Esophagus (tissue), 2 donors: ENCODE measurements around the gene KIAA1328. TPM values are rescaled to one million over a fixed set of nuclear protein-coding genes. Genes with fewer than 3 reads are reported as not detected.

Experiments used
- H3K27ac ChIP-seq, 2 donors: one replicate each; pipeline ENCODE4 v1.5.1; 2013; ENCODE audit warnings: low read depth in 2 of 2, mild to moderate bottlenecking in 2 of 2, inconsistent platforms in 1 of 2, low read length in 1 of 2, moderate library complexity in 1 of 2
- H3K27me3 ChIP-seq, 2 donors: one replicate each; pipeline ENCODE4 v1.6.1; 2013; ENCODE audit warnings: low read length in 2 of 2, control low read depth in 1 of 2, mild to moderate bottlenecking in 1 of 2; ENCODE audit not compliant: insufficient read depth in 2 of 2, control insufficient read depth in 1 of 2
- H3K36me3 ChIP-seq, 2 donors: one replicate each; pipeline ENCODE4 v1.6.1; 2013; ENCODE audit warnings: low read length in 1 of 2; ENCODE audit not compliant: control insufficient read depth in 2 of 2, insufficient read depth in 2 of 2
- H3K4me1 ChIP-seq, 2 donors: one replicate each; pipeline ENCODE4 v1.6.1; 2013; ENCODE audit warnings: low read length in 1 of 2; ENCODE audit not compliant: control insufficient read depth in 2 of 2, insufficient read depth in 2 of 2
- H3K4me3 ChIP-seq, 2 donors: one replicate each; pipeline ENCODE4 v1.5.1; 2013; ENCODE audit warnings: low read length in 2 of 2, mild to moderate bottlenecking in 2 of 2, low read depth in 1 of 2, moderate library complexity in 1 of 2
- H3K9me3 ChIP-seq, 2 donors: one replicate each; pipeline ENCODE4 v1.6.1; 2013; ENCODE audit warnings: mild to moderate bottlenecking in 2 of 2, low read depth in 1 of 2, low read length in 1 of 2, moderate library complexity in 1 of 2; ENCODE audit not compliant: control insufficient read depth in 2 of 2, insufficient read depth in 1 of 2
- WGBS, 2 donors: extraction: QIAGEN DNeasy Blood & Tissue Kit; methylation state at CpG; one replicate each; pipeline ENCODE4 v1.1.7; 2013; 5-methylcytosine and 5-hydroxymethylcytosine counted together
- polyA plus RNA-seq, 2 donors: library from polyadenylated mRNA; stranded (reverse); fragments of 200-250 nt; gene quantifications; one replicate each; pipeline ENCODE4 v1.2.3, GENCODE V29; 2013
- donor health status: healthy with polysubstance abuse.
- donor health status: Bipolar disorder and iron deficiency.

Gene KIAA1328
- polyA plus RNA-seq, 2 donors = 1.9 to 2.6 TPM

- Histone ChIP-seq H3K4me1 (peaks cover 3 to 5% of the 10 kb centered on the region in 2 donors), H3K27ac (no peak overlapping the region), H3K4me3 (no peak overlapping the region), H3K9me3 (no peaks in the 10 kb centered on the region), H3K27me3 (no peaks in the 10 kb centered on the region), H3K36me3 (no peaks in the 10 kb centered on the region)
- WGBS, 2 donors = 47 to 51% methylated on average over 11 of the region's 11 CpGs
These were observed 429.9 kb downstream of the KIAA1328 start for GRCh38 chr18:37258819-37259218.

DNA sequence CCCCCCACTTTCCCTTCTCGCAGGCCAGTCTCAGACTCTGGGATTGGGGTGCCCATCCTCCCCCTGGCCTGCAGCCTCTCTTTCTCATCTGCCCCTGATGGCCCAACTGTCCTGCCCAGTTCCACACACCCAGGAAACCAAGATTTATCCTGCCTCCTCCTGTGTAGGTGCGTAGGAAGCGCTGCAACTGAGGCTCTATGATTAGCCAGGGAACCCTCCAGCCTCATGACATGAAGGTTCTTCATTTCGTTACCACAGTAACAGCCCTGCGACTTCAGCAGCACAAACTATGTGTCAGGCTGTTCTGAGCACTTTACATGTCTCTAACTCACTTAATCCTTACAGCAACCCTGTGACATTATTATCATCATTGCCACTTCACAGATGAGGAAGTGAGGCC lies 430.8 kb downstream of the KIAA1328 start:
- Histone ChIP-seq H3K4me3 (no peak overlapping the region), H3K4me1 (no peaks in the 10 kb centered on the region), H3K27me3 (no peaks in the 10 kb centered on the region), H3K27ac (no peak overlapping the region), H3K36me3 (no peaks in the 10 kb centered on the region), H3K9me3 (no peaks in the 10 kb centered on the region)
- 64 to 74% methylated on average over 4 to 5 of the region's 5 CpGs for WGBS, 2 donors

- Histone ChIP-seq H3K4me1 (no peaks in the 10 kb centered on the region), H3K4me3 (no peak overlapping the region), H3K36me3 (no peaks in the 10 kb centered on the region), H3K9me3 (no peaks in the 10 kb centered on the region), H3K27ac (no peak overlapping the region), H3K27me3 (no peaks in the 10 kb centered on the region)
- 78 to 83% methylated on average over 10 of the region's 10 CpGs for WGBS, 2 donors
These were observed 431.6 kb downstream of the KIAA1328 start for GRCh38 chr18:37260367-37261093.

DNA sequence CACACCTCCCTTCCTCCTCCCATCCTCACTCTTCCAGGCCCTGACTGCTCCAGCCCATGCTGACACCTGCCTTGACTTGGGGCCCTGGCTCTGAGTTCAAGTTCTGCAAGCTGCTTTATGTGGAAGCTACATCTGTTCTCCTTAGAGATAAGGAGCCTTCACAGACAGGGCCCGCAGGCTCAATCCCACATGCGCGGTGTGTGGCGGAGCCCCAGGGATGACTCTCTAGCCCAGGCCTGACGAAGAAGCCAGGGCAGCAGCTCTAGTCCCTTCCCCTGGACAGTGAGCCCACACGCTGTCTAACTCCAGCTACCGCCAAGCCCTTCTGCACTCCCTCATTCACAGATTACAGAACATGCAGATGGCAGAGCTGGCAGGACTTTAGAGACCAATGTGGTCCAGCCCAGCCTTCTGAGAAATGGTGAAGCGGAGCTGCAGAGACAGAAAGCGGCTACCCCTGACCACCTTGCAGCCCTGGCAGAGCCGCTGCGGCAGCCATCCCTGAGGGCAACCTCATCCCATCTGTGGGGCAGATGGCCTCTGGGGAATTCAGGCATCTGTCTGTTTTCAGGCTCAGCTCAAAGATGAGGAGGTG lies 432.4 kb downstream of the KIAA1328 start:
- H3K27ac ChIP-seq = no peak overlapping the region
- WGBS, 2 donors = 88 to 91% methylated on average over 11 of the region's 11 CpGs
- no peaks in the 10 kb centered on the region for H3K9me3 ChIP-seq
- no peaks in the 10 kb centered on the region for H3K36me3 ChIP-seq
- H3K4me1 ChIP-seq = no peaks in the 10 kb centered on the region
- no peaks in the 10 kb centered on the region for H3K27me3 ChIP-seq
- H3K4me3 ChIP-seq = no peak overlapping the region

GRCh38 chr18:37261988-37262387 lies 433.1 kb downstream of the KIAA1328 start:
- H3K4me3 ChIP-seq = no peak overlapping the region
- 89 to 90% methylated on average over 8 of the region's 8 CpGs for WGBS, 2 donors
- H3K27me3 ChIP-seq = no peaks in the 10 kb centered on the region

GRCh38 chr18:37264956-37265355 lies 436.0 kb downstream of the KIAA1328 start:
- 92% methylated on average over 14 of the region's 14 CpGs for WGBS, 2 donors
- H3K27me3 ChIP-seq = no peaks in the 10 kb centered on the region
- H3K4me3 ChIP-seq = no peak overlapping the region
- no peaks in the 10 kb centered on the region for H3K36me3 ChIP-seq
- no peak overlapping the region for H3K27ac ChIP-seq
- no peaks in the 10 kb centered on the region for H3K4me1 ChIP-seq
- no peaks in the 10 kb centered on the region for H3K9me3 ChIP-seq

More at GRCh38 chr18:37261988-37262387, 433.1 kb downstream of the KIAA1328 start:
- no peak overlapping the region for H3K27ac ChIP-seq
- no peaks in the 10 kb centered on the region for H3K4me1 ChIP-seq
- no peaks in the 10 kb centered on the region for H3K9me3 ChIP-seq
- no peaks in the 10 kb centered on the region for H3K36me3 ChIP-seq

DNA sequence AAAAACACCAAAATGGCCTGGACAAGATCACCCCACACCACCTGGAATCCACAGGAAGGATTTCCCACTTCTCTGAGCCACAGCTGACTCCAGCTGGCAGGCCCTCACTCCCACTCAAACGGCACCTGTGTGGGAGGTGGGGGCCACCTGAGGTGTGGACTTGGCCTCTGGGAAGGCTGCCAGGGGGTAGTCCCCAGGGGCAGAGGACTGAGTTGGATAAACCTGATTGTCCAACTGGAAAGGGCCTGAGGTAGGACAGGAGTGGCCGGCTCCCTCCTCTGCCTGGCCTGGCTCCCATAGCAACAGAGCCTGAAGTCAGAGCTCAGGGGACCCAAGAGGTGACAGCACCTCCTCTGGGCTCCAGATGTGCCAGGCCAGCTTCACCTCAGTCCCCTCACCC lies 436.5 kb downstream of the KIAA1328 start:
- WGBS, 2 donors = 56 to 58% methylated on average over 2 of the region's 2 CpGs
- Histone ChIP-seq H3K36me3 (no peaks in the 10 kb centered on the region), H3K4me3 (no peak overlapping the region), H3K9me3 (no peaks in the 10 kb centered on the region), H3K27ac (no peak overlapping the region), H3K27me3 (no peaks in the 10 kb centered on the region), H3K4me1 (no peaks in the 10 kb centered on the region)

GRCh38 chr18:37266290-37266689 lies 437.4 kb downstream of the KIAA1328 start:
- WGBS, 2 donors = 29 to 32% methylated on average over 13 of the region's 13 CpGs
- Histone ChIP-seq H3K27ac (no peak overlapping the region), H3K27me3 (no peaks in the 10 kb centered on the region), H3K4me1 (no peaks in the 10 kb centered on the region), H3K36me3 (no peaks in the 10 kb centered on the region), H3K4me3 (no peak overlapping the region), H3K9me3 (peaks cover 0 to 2% of the 10 kb centered on the region in 2 donors)

DNA sequence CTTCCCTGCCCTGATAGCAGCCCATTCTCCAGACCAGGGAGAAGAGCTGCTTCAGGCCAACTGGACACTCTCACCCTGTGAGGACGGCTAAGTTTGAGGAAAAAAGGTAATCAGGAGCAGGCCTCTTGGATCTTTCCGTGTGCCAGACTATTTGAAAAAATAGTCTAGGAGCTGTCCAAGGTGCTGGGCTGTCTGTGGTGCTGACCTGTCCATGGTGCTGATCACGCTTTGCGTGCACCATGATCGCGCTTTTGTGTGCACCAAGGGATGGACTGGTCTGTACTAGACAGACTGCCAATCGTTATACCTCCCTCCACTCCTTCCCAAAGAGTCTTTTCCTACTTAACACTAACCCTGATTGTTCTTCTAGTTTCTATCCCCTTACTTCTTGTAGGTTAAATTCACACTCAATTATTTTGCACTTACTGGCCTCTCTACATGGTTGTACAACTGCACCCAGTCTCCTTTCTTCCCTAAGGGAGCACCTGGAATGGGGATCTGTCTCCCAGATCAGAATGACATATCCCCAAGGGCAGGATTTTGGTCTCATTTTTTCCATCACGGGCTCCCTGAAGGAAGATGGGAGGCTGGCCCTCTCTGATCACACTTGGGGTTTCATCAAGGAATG lies 441.2 kb downstream of the KIAA1328 start:
- no peaks in the 10 kb centered on the region for H3K36me3 ChIP-seq
- H3K27ac ChIP-seq = no peak overlapping the region
- no peak overlapping the region for H3K4me3 ChIP-seq
- H3K27me3 ChIP-seq = no peaks in the 10 kb centered on the region
- H3K9me3 ChIP-seq = peaks cover 0 to 6% of the 10 kb centered on the region in 2 donors
- no peaks in the 10 kb centered on the region for H3K4me1 ChIP-seq
- 21 to 23% methylated on average over 8 of the region's 8 CpGs for WGBS, 2 donors
